ENCODE measurements around the gene SMYD4. TPM values are rescaled to one million over a fixed set of nuclear protein-coding genes. Genes with fewer than 3 reads are reported as not detected.

Gene SMYD4
- total RNA-seq, 1 donor from 2014 or later = 9.9 TPM

Other genes with a start within 250 kb of the SMYD4 start
- gene SLC43A2, start 201.1 kb downstream of the SMYD4 start, total RNA-seq = 5.5 TPM
- 12.4 TPM for gene SCARF1, start 184.2 kb downstream of the SMYD4 start, total RNA-seq
- gene RILP, start 180.0 kb downstream of the SMYD4 start, total RNA-seq = 73.0 TPM
- gene PRPF8, start 145.0 kb downstream of the SMYD4 start, total RNA-seq = 120 TPM
- 2.4 TPM for gene TLCD2, start 119.5 kb downstream of the SMYD4 start, total RNA-seq
- 10.4 TPM for gene WDR81, start 105.2 kb downstream of the SMYD4 start, total RNA-seq
- gene SERPINF2, start 87.0 kb downstream of the SMYD4 start, total RNA-seq = 0.73 TPM
- gene SERPINF1, start 67.8 kb downstream of the SMYD4 start, total RNA-seq = 198 TPM
- 56.3 TPM for gene RPA1, start 103 bp upstream of the SMYD4 start, total RNA-seq
- 3.2 TPM for gene RTN4RL1, start 195.4 kb upstream of the SMYD4 start, total RNA-seq
- gene DPH1, start 200.3 kb upstream of the SMYD4 start, total RNA-seq = 24.1 TPM
- 14.3 TPM for gene OVCA2, start 212.1 kb upstream of the SMYD4 start, total RNA-seq
- gene HIC1, start 225.2 kb upstream of the SMYD4 start, total RNA-seq = 22.7 TPM